ENCODE data around the gene DZANK1. TPM values are rescaled to one million over a fixed set of nuclear protein-coding genes. Genes with fewer than 3 reads are reported as not detected.

The DZANK1 gene
- total and polyA plus RNA-seq, 2 donors (not counting 3 experiments of a cell fraction or from before 2014, with no cell fraction given): 1.1 to 1.8 TPM

DNA sequence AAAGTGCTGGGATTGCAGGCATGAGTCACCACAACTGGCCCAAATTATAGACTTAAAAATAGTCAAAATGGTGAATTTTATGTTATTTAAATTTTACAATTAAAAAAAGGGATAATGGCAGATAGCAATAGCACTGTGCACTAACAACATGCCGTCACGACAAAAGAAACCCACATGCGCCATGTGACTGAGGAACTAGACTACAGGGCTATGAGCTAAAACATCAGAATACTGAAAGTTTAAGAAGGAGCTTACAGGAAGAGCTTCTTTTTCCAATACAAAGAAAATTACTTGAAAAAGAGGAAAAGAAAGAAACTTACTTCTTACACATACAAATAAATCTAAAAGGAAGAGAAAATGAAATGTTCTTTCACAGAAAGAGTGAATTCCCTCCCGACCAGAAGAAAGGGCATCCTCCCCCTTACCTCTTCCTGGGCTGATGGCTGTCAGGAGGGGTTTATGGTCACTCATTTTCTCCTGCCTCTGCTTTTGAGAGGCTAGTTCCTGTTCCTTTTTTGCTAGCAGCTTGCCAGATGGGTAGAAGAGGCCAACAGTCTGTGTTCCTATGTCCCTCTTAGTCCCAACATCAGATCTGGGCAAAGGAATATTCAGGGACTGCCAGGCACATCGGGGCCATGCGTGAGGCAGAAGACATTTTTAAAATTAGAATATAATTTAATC, 54.5 kb downstream of the DZANK1 start:
- Histone ChIP-seq H3K27me3 (ENCODE audit: control insufficient read depth in 2 of 2, insufficient read depth in 2 of 2, low read length in 2 of 2) (no peaks in the 10 kb centered on the region), H3K4me1 (ENCODE audit: control insufficient read depth, extremely low read depth, insufficient read depth, low read length) (no peaks in the 10 kb centered on the region), H3K36me3 (ENCODE audit: control insufficient read depth in 2 of 2, extremely low read depth in 1 of 2, insufficient read depth in 2 of 2, low read length in 2 of 2) (no peaks in the 10 kb centered on the region), H3K9me3 (replicated peaks; ENCODE audit: control insufficient read depth, insufficient read depth, low read length) (no peaks in the 10 kb centered on the region), H3K4me2 (ENCODE audit: insufficient read depth, low read length) (no peak overlapping the region), H3K9me1 (replicated peaks; ENCODE audit: control insufficient read depth, extremely low read depth, insufficient read depth, low read length) (no peaks in the 10 kb centered on the region), H3K79me2 (ENCODE audit: control insufficient read depth, insufficient read depth, low read length) (no peaks in the 10 kb centered on the region), H3K4me3 (replicated peaks in 1 of 3; ENCODE audit: insufficient read depth in 1 of 3, low read depth in 1 of 3, low read length in 3 of 3) (no peak overlapping the region), H4K20me1 (replicated peaks; ENCODE audit: control insufficient read depth, extremely low read depth, insufficient read depth, low read length) (no peaks in the 10 kb centered on the region), H3K27ac (ENCODE audit: insufficient read depth, low read depth, low read length) (no peak overlapping the region), H2AFZ (ENCODE audit: low read depth, low read length) (no peak overlapping the region), H3K9ac (replicated peaks; ENCODE audit: extremely low read depth, insufficient read depth, low read length) (no peak overlapping the region)
- FAIRE-seq (no peak), DNase-seq (ENCODE audit: low read depth, low spot score) (no peak)
- CTCF ChIA-PET: interaction anchor here (0.5 to 2.8 kb wide), 12 partner anchors 8 to 1217 kb away, joined by 3 to 23 read pairs (median 3); partner anchors contain the start of genes DZANK1 and POLR3F
- no TSS peak for BruUV-seq (replicated peaks)
- intact Hi-C loops (cut with micrococcal nuclease): loop anchor here (2.0 to 5.0 kb wide), 4 partner anchors 94 to 1170 kb away; partner anchors contain the start of gene SEC23B
- TF ChIP-seq FOS (IDR thresholded peaks at IDR 0.05; ENCODE audit: borderline replicate concordance, insufficient read depth, low read length) (no peak), MYC (IDR thresholded peaks at IDR 0.05; ENCODE audit: low read depth, low read length) (no peak), POLR2A (IDR thresholded peaks at IDR 0.05; ENCODE audit: low read depth, low read length) (no peak), JUN (IDR thresholded peaks at IDR 0.05; ENCODE audit: borderline replicate concordance, insufficient read depth, insufficient read length, low read depth) (no peak), GATA2 (IDR thresholded peaks at IDR 0.05; ENCODE audit: insufficient read depth, insufficient read length, low read depth, low read length) (no peak), POLR2AphosphoS5 (IDR thresholded peaks at IDR 0.05; ENCODE audit: insufficient read depth, low read depth, low read length) (no peak), EZH2 (IDR thresholded peaks at IDR 0.05; ENCODE audit: borderline replicate concordance, low read depth, low read length, severe bottlenecking) (no peak)
- TF ChIP-seq, protein P1, sequence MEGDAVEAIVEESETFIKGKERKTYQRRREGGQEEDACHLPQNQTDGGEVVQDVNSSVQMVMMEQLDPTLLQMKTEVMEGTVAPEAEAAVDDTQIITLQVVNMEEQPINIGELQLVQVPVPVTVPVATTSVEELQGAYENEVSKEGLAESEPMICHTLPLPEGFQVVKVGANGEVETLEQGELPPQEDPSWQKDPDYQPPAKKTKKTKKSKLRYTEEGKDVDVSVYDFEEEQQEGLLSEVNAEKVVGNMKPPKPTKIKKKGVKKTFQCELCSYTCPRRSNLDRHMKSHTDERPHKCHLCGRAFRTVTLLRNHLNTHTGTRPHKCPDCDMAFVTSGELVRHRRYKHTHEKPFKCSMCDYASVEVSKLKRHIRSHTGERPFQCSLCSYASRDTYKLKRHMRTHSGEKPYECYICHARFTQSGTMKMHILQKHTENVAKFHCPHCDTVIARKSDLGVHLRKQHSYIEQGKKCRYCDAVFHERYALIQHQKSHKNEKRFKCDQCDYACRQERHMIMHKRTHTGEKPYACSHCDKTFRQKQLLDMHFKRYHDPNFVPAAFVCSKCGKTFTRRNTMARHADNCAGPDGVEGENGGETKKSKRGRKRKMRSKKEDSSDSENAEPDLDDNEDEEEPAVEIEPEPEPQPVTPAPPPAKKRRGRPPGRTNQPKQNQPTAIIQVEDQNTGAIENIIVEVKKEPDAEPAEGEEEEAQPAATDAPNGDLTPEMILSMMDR (IDR thresholded peaks at IDR 0.05; ENCODE audit: extremely low read depth in 1 of 2, insufficient read depth in 1 of 2, low read depth in 1 of 2, low read length in 2 of 2): no peak
- TF ChIP-seq, protein P2, sequence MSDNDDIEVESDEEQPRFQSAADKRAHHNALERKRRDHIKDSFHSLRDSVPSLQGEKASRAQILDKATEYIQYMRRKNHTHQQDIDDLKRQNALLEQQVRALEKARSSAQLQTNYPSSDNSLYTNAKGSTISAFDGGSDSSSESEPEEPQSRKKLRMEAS (IDR thresholded peaks at IDR 0.05; ENCODE audit: insufficient read depth, insufficient read length): no peak
- dilution Hi-C loops (cut with MboI; ENCODE audit: extremely low pct_ligation_motif_present, low sequenced_read_pairs): no loop called here
- POLR2A ChIA-PET: no interaction called here
